ENCODE measurements around the gene NPBWR2. TPM values are rescaled to one million over a fixed set of nuclear protein-coding genes. Genes with fewer than 3 reads are reported as not detected.

NPBWR2 gene
- polyA plus RNA-seq, 1 donor from 2014 or later, result not detected

DNA sequence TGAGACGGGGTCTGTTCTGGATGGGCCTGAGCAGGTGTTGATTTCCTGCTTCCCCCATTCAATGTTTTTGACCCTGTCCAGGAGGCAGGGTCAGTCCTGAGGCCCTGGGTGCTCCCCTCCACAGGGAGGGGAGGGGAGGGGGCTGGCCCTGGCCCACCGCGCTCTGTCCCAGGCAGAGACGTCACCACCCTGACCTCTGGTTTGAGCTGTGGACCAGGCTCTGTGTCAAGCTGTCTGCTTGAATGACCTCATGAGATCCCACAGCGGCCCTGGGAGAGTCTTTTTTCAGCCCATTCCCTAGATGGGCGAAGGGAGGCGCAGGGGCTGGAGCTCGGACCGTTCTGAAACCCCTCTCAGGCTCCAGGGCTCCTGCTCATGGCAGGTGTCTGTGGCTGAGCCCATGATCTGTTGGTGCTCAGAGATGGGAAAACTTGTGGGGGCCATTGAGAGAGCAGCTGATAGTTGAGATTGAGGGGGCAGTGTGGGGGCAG lies 14.3 kb downstream of the NPBWR2 start:
- Histone ChIP-seq H3F3A (ENCODE audit: insufficient read depth, low read length, poor library complexity, severe bottlenecking) (no peaks in the 10 kb centered on the region), H2AFZ (ENCODE audit: low read depth, low read length) (no peak overlapping the region), H3K9ac (ENCODE audit: low read length) (peak overlapping the region; percentile 79), H3K27ac (ENCODE audit: low read length) (peak overlapping the region; percentile 91), H3K36me3 (ENCODE audit: insufficient read depth, low read length) (no peaks in the 10 kb centered on the region), H3K4me2 (ENCODE audit: low read length) (peak overlapping the region; percentile 93), H3K4me3 (ENCODE audit: low read length) (peak overlapping the region; percentile 73), H3K9me3 (ENCODE audit: low read length) (no peaks in the 10 kb centered on the region), H4K20me1 (ENCODE audit: insufficient read depth) (no peaks in the 10 kb centered on the region), H3K9me2 (ENCODE audit: insufficient read depth, low read length) (no peaks in the 10 kb centered on the region), H3K79me2 (replicated peaks; ENCODE audit: insufficient read depth, low read length) (peaks cover 6% of the 10 kb centered on the region), H3K27me3 (ENCODE audit: insufficient read depth, low read depth, low read length) (no peaks in the 10 kb centered on the region)
- TF ChIP-seq, protein P1, sequence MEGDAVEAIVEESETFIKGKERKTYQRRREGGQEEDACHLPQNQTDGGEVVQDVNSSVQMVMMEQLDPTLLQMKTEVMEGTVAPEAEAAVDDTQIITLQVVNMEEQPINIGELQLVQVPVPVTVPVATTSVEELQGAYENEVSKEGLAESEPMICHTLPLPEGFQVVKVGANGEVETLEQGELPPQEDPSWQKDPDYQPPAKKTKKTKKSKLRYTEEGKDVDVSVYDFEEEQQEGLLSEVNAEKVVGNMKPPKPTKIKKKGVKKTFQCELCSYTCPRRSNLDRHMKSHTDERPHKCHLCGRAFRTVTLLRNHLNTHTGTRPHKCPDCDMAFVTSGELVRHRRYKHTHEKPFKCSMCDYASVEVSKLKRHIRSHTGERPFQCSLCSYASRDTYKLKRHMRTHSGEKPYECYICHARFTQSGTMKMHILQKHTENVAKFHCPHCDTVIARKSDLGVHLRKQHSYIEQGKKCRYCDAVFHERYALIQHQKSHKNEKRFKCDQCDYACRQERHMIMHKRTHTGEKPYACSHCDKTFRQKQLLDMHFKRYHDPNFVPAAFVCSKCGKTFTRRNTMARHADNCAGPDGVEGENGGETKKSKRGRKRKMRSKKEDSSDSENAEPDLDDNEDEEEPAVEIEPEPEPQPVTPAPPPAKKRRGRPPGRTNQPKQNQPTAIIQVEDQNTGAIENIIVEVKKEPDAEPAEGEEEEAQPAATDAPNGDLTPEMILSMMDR (IDR thresholded peaks at IDR 0.05; ENCODE audit: poor library complexity, severe bottlenecking), result no peak
- TF ChIP-seq TAF1 (IDR thresholded peaks at IDR 0.05; ENCODE audit: low read depth) (no peak), SMC3 (conservative IDR thresholded peaks at IDR 0.05; ENCODE audit: poor library complexity) (no peak), EP300 (conservative IDR thresholded peaks at IDR 0.05; ENCODE audit: poor library complexity, severe bottlenecking) (no peak), EZH2 (IDR thresholded peaks at IDR 0.05; ENCODE audit: borderline replicate concordance, insufficient read depth, low read length, poor library complexity, severe bottlenecking) (no peak)

DNA sequence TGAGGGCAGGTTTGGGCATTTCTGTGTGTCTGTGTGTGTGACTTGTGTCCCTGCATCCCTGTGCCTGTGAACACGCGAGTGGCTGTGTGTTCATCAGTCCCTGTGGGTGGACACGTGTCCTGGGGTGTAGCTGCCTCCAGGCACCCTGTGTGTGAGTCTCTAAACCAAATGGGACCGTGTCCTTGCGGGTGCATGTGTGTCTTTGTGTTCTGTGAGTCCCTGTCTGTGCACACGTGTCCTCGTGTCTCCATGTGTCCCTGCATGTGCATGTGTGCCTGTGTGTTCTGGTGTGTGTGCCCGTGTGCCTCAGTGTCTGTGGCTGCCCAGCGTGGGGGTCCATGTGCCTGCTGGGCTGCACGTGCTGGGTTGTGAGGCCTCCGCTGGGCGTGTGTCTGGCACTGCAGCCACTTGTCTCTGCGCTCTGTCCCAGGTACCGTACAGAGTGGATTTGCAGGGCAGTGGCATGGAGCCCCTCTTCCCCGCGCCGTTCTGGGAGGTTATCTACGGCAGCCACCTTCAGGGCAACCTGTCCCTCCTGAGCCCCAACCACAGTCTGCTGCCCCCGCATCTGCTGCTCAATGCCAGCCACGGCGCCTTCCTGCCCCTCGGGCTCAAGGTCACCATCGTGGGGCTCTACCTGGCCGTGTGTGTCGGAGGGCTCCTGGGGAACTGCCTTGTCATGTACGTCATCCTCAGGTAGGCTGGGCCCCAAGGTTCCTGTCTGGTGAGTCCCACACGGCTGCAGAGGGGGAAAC lies 14.9 kb downstream of the NPBWR2 start:
- Histone ChIP-seq H3K9ac (ENCODE audit: low read length) (peak overlapping the region; percentile 79), H3K36me3 (ENCODE audit: insufficient read depth, low read length) (no peaks in the 10 kb centered on the region), H3F3A (ENCODE audit: insufficient read depth, low read length, poor library complexity, severe bottlenecking) (no peaks in the 10 kb centered on the region), H3K27ac (ENCODE audit: low read length) (peak overlapping the region; percentile 91), H3K79me2 (replicated peaks; ENCODE audit: insufficient read depth, low read length) (peaks cover 6% of the 10 kb centered on the region), H4K20me1 (ENCODE audit: insufficient read depth) (no peaks in the 10 kb centered on the region), H3K9me2 (ENCODE audit: insufficient read depth, low read length) (no peaks in the 10 kb centered on the region), H3K4me3 (ENCODE audit: low read length) (peak overlapping the region; percentile 73), H3K4me2 (ENCODE audit: low read length) (peak overlapping the region; percentile 93), H3K9me3 (ENCODE audit: low read length) (no peaks in the 10 kb centered on the region), H3K27me3 (ENCODE audit: insufficient read depth, low read depth, low read length) (no peaks in the 10 kb centered on the region), H2AFZ (ENCODE audit: low read depth, low read length) (no peak overlapping the region)
- TF ChIP-seq RAD21 (conservative IDR thresholded peaks at IDR 0.05) (no peak), MXI1 (conservative IDR thresholded peaks at IDR 0.05; ENCODE audit: poor library complexity, severe bottlenecking) (peak; percentile 76)

DNA sequence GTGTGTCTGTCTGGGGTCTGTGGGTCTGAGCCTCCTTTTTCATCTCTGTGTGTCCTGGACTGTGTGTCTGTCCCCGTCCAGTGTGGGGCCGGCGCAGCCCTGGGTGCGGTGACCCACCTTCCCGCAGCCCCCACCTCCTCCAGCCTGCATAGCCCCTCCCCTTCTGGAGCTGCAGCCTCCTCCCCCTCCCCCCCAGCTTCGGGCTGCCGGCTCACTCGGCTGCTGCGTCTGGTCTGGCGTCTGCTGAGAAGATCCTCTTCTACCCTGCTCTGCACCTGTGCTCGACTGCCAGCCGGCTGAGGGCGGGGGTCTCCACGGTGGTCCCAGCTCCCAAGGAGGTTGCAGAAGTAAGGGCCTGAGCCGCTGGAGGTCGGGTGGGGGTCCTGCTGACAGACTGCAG lies 15.6 kb downstream of the NPBWR2 start:
- Histone ChIP-seq H3K9me2 (ENCODE audit: insufficient read depth, low read length) (no peaks in the 10 kb centered on the region), H3K4me2 (ENCODE audit: low read length) (peak overlapping the region; percentile 93), H2AFZ (ENCODE audit: low read depth, low read length) (no peak overlapping the region), H3K9me3 (ENCODE audit: low read length) (no peaks in the 10 kb centered on the region), H3K27ac (ENCODE audit: low read length) (peak overlapping the region; percentile 91), H3K4me3 (ENCODE audit: low read length) (peak overlapping the region; percentile 73), H3K27me3 (ENCODE audit: insufficient read depth, low read depth, low read length) (no peaks in the 10 kb centered on the region), H4K20me1 (ENCODE audit: insufficient read depth) (no peaks in the 10 kb centered on the region), H3K79me2 (replicated peaks; ENCODE audit: insufficient read depth, low read length) (peaks cover 6% of the 10 kb centered on the region), H3K36me3 (ENCODE audit: insufficient read depth, low read length) (no peaks in the 10 kb centered on the region), H3K9ac (ENCODE audit: low read length) (peak overlapping the region; percentile 79), H3F3A (ENCODE audit: insufficient read depth, low read length, poor library complexity, severe bottlenecking) (no peaks in the 10 kb centered on the region)
- no peak for TF ChIP-seq MXI1 (conservative IDR thresholded peaks at IDR 0.05; ENCODE audit: poor library complexity, severe bottlenecking)
- peak; percentile 13 for TF ChIP-seq POLR2AphosphoS5 (IDR thresholded peaks at IDR 0.05)
- TF ChIP-seq, protein P2, sequence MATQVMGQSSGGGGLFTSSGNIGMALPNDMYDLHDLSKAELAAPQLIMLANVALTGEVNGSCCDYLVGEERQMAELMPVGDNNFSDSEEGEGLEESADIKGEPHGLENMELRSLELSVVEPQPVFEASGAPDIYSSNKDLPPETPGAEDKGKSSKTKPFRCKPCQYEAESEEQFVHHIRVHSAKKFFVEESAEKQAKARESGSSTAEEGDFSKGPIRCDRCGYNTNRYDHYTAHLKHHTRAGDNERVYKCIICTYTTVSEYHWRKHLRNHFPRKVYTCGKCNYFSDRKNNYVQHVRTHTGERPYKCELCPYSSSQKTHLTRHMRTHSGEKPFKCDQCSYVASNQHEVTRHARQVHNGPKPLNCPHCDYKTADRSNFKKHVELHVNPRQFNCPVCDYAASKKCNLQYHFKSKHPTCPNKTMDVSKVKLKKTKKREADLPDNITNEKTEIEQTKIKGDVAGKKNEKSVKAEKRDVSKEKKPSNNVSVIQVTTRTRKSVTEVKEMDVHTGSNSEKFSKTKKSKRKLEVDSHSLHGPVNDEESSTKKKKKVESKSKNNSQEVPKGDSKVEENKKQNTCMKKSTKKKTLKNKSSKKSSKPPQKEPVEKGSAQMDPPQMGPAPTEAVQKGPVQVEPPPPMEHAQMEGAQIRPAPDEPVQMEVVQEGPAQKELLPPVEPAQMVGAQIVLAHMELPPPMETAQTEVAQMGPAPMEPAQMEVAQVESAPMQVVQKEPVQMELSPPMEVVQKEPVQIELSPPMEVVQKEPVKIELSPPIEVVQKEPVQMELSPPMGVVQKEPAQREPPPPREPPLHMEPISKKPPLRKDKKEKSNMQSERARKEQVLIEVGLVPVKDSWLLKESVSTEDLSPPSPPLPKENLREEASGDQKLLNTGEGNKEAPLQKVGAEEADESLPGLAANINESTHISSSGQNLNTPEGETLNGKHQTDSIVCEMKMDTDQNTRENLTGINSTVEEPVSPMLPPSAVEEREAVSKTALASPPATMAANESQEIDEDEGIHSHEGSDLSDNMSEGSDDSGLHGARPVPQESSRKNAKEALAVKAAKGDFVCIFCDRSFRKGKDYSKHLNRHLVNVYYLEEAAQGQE (IDR thresholded peaks at IDR 0.05; ENCODE audit: borderline replicate concordance), result peak; percentile 52

Data from neural cell (in vitro differentiated cells).